Stimulated activated CD8-positive, alpha-beta memory T cell treated with anti-CD3 and anti-CD28 coated beads, Interleukin-2, amount 100 ng/mL, for 48 hours (primary cell): ENCODE data around the gene DOCK7.
A peak's percentile ranks its signal among the peaks of the same experiment; 100 is the strongest.

Source experiments
- DNase-seq, 2 donors: peaks; one replicate each; pipeline ENCODE4 v3.0.0-alpha.2; 2020; ENCODE audit warnings: low read depth in 2 of 2

Gene DOCK7

GRCh38 chr1:62448221-62448933, 239.8 kb downstream of the DOCK7 start:
- no peak for DNase-seq

GRCh38 chr1:62444701-62445100, 243.5 kb downstream of the DOCK7 start:
- DNase-seq, result no peak

- DNase-seq, result no peak
Measured at GRCh38 chr1:62439652-62440371, 248.4 kb downstream of the DOCK7 start.

GRCh38 chr1:62438163-62438562, 250.0 kb downstream of the DOCK7 start:
- no peak for DNase-seq

- no peak for DNase-seq
Measured at GRCh38 chr1:62437273-62437940, 250.8 kb downstream of the DOCK7 start.

GRCh38 chr1:62436466-62437272, 251.5 kb downstream of the DOCK7 start, which contains the start of gene USP1:
USP1 (plus strand) TSS chr1:62437049; CDS start chr1:62439868, 2,819 bp downstream.
- DNase-seq, result peak; percentile 92 to 95

- DNase-seq, result peak; percentile 90
Measured at GRCh38 chr1:62436039-62436465, 252.1 kb downstream of the DOCK7 start.

- no peak for DNase-seq
Measured at GRCh38 chr1:62435231-62436038, 252.8 kb downstream of the DOCK7 start.

- no peak for DNase-seq
Measured at GRCh38 chr1:62434618-62435001, 253.6 kb downstream of the DOCK7 start.

GRCh38 chr1:62433861-62434617, 254.1 kb downstream of the DOCK7 start:
- no peak for DNase-seq

GRCh38 chr1:62429581-62429980, 258.6 kb downstream of the DOCK7 start:
- DNase-seq, result no peak

- DNase-seq, result no peak
Measured at GRCh38 chr1:62428351-62428750, 259.8 kb downstream of the DOCK7 start.

- no peak for DNase-seq
Measured at GRCh38 chr1:62426794-62427193, 261.4 kb downstream of the DOCK7 start.

- DNase-seq, result no peak
Measured at GRCh38 chr1:62426237-62426636, 261.9 kb downstream of the DOCK7 start.

GRCh38 chr1:62425041-62425440, 263.1 kb downstream of the DOCK7 start:
- no peak for DNase-seq

- no peak for DNase-seq
Measured at GRCh38 chr1:62424411-62424810, 263.8 kb downstream of the DOCK7 start.

- no peak for DNase-seq
Measured at GRCh38 chr1:62423580-62424242, 264.5 kb downstream of the DOCK7 start.

GRCh38 chr1:62420214-62420613, 268.0 kb downstream of the DOCK7 start:
- no peak for DNase-seq

GRCh38 chr1:62417351-62417999, 270.7 kb downstream of the DOCK7 start:
- no peak for DNase-seq
